Thymus (tissue), 11 donors: ENCODE data around the gene MAGI1. TPM values are rescaled to one million over a fixed set of nuclear protein-coding genes. Genes with fewer than 3 reads are reported as not detected.

Experiments used
- DNase-seq, 9 donors: peaks; one replicate each; pipeline ENCODE4 v3.0.0-alpha.2; 2013; ENCODE audit warnings: low spot score in 9 of 9, low read depth in 6 of 9, missing footprints in 1 of 9
- H3K27ac ChIP-seq, 2 donors: one replicate each; pipeline ENCODE4 v1.5.1; 2013; ENCODE audit warnings: control low read depth in 1 of 2, low read depth in 1 of 2, low read length in 1 of 2, mild to moderate bottlenecking in 1 of 2, moderate library complexity in 1 of 2
- H3K27me3 ChIP-seq, 2 donors: one replicate each; pipeline ENCODE4 v1.5.1; 2013; ENCODE audit warnings: low read length in 1 of 2; ENCODE audit not compliant: control insufficient read depth in 2 of 2, insufficient read depth in 1 of 2
- H3K36me3 ChIP-seq, 2 donors: one replicate each; pipeline ENCODE4 v1.5.1; 2013; ENCODE audit warnings: low read length in 1 of 2, mild to moderate bottlenecking in 1 of 2, moderate library complexity in 1 of 2; ENCODE audit not compliant: control insufficient read depth in 2 of 2, insufficient read depth in 2 of 2
- H3K4me1 ChIP-seq, 2 donors: one replicate each; pipeline ENCODE4 v1.5.1; 2013; ENCODE audit warnings: low read length in 2 of 2; ENCODE audit not compliant: control insufficient read depth in 2 of 2, insufficient read depth in 2 of 2
- H3K4me3 ChIP-seq, 2 donors: one replicate each; pipeline ENCODE4 v1.5.1; 2013; ENCODE audit warnings: low read length in 2 of 2, control low read depth in 1 of 2, mild to moderate bottlenecking in 1 of 2
- H3K9me3 ChIP-seq, 2 donors: one replicate each; pipeline ENCODE4 v1.5.1; 2013; ENCODE audit warnings: low read length in 1 of 2, mild to moderate bottlenecking in 1 of 2; ENCODE audit not compliant: control insufficient read depth in 2 of 2, insufficient read depth in 1 of 2
- WGBS: extraction: QIAGEN DNeasy Blood & Tissue Kit; methylation state at CpG from one replicate; pipeline ENCODE4 v1.1.7; 2013; 5-methylcytosine and 5-hydroxymethylcytosine counted together
- polyA plus RNA-seq: library from polyadenylated mRNA; stranded (reverse); fragments of 200-250 nt; gene quantifications from one replicate; pipeline ENCODE4 v1.2.3, GENCODE V29; 2013
- total RNA-seq: library from RNA; stranded (reverse); fragments of 120-200 nt; gene quantifications from one replicate; pipeline ENCODE4 v1.2.4, GENCODE V29; 2013
- donor health status: healthy.

Gene MAGI1
- total and polyA plus RNA-seq, 2 donors, result 5.1 to 6.1 TPM

GRCh38 chr3:65978116-65978515, 60.6 kb downstream of the MAGI1 start:
- DNase-seq, result no peak
- Histone ChIP-seq H3K4me1 (no peaks in the 10 kb centered on the region), H3K27ac (no peak overlapping the region), H3K36me3 (no peaks in the 10 kb centered on the region), H3K4me3 (no peak overlapping the region), H3K27me3 (no peaks in the 10 kb centered on the region), H3K9me3 (no peaks in the 10 kb centered on the region)

GRCh38 chr3:65975032-65975431, 63.7 kb downstream of the MAGI1 start:
- no peak for DNase-seq
- Histone ChIP-seq H3K36me3 (no peaks in the 10 kb centered on the region), H3K27me3 (no peaks in the 10 kb centered on the region), H3K9me3 (no peaks in the 10 kb centered on the region), H3K4me3 (no peak overlapping the region), H3K4me1 (no peaks in the 10 kb centered on the region), H3K27ac (no peak overlapping the region)
- 89% methylated on average over 3 of the region's 3 CpGs for WGBS

GRCh38 chr3:65974509-65974908, 64.2 kb downstream of the MAGI1 start:
- Histone ChIP-seq H3K4me1 (no peaks in the 10 kb centered on the region), H3K27ac (no peak overlapping the region), H3K27me3 (no peaks in the 10 kb centered on the region), H3K36me3 (no peaks in the 10 kb centered on the region), H3K9me3 (no peaks in the 10 kb centered on the region), H3K4me3 (no peak overlapping the region)
- WGBS, result 95% methylated on average over 4 of the region's 4 CpGs
- DNase-seq, result no peak

- H3K4me3 ChIP-seq, result no peak overlapping the region
- no peak for DNase-seq
- no peaks in the 10 kb centered on the region for H3K36me3 ChIP-seq
- no peak overlapping the region for H3K27ac ChIP-seq
- no peaks in the 10 kb centered on the region for H3K9me3 ChIP-seq
- H3K4me1 ChIP-seq, result no peaks in the 10 kb centered on the region
- 99% methylated on average over 1 of the region's 1 CpG for WGBS
- H3K27me3 ChIP-seq, result no peaks in the 10 kb centered on the region
Observed at GRCh38 chr3:65972765-65973164, 66.0 kb downstream of the MAGI1 start.

GRCh38 chr3:65971293-65972252, 67.1 kb downstream of the MAGI1 start:
- H3K9me3 ChIP-seq, result no peaks in the 10 kb centered on the region
- H3K4me3 ChIP-seq, result no peak overlapping the region
- no peaks in the 10 kb centered on the region for H3K36me3 ChIP-seq
- no peak for DNase-seq
- no peaks in the 10 kb centered on the region for H3K27me3 ChIP-seq
- WGBS, result 80% methylated on average over 7 of the region's 7 CpGs
- no peak overlapping the region for H3K27ac ChIP-seq
- no peaks in the 10 kb centered on the region for H3K4me1 ChIP-seq

GRCh38 chr3:65968996-65969395, 69.7 kb downstream of the MAGI1 start:
- Histone ChIP-seq H3K4me3 (no peak overlapping the region), H3K9me3 (no peaks in the 10 kb centered on the region), H3K27me3 (no peaks in the 10 kb centered on the region), H3K27ac (no peak overlapping the region), H3K4me1 (no peaks in the 10 kb centered on the region), H3K36me3 (no peaks in the 10 kb centered on the region)
- 91% methylated on average over 5 of the region's 5 CpGs for WGBS
- no peak for DNase-seq

GRCh38 chr3:65967451-65967850, 71.3 kb downstream of the MAGI1 start:
- H3K9me3 ChIP-seq, result no peaks in the 10 kb centered on the region
- 95% methylated on average over 3 of the region's 3 CpGs for WGBS
- H3K4me3 ChIP-seq, result no peak overlapping the region
- no peaks in the 10 kb centered on the region for H3K36me3 ChIP-seq
- no peak overlapping the region for H3K27ac ChIP-seq
- no peak for DNase-seq
- no peaks in the 10 kb centered on the region for H3K4me1 ChIP-seq
- no peaks in the 10 kb centered on the region for H3K27me3 ChIP-seq

- Histone ChIP-seq H3K36me3 (no peaks in the 10 kb centered on the region), H3K27me3 (no peaks in the 10 kb centered on the region), H3K9me3 (no peaks in the 10 kb centered on the region), H3K4me1 (no peaks in the 10 kb centered on the region), H3K4me3 (no peak overlapping the region), H3K27ac (no peak overlapping the region)
- 94% methylated on average over 3 of the region's 3 CpGs for WGBS
- no peak for DNase-seq
Observed at GRCh38 chr3:65964838-65965237, 73.9 kb downstream of the MAGI1 start.

- Histone ChIP-seq H3K9me3 (no peaks in the 10 kb centered on the region), H3K4me1 (no peaks in the 10 kb centered on the region), H3K27me3 (no peaks in the 10 kb centered on the region), H3K36me3 (no peaks in the 10 kb centered on the region), H3K27ac (no peak overlapping the region), H3K4me3 (no peak overlapping the region)
- WGBS, result 94% methylated on average over 5 of the region's 5 CpGs
- DNase-seq, result no peak
Observed at GRCh38 chr3:65963787-65964677, 74.7 kb downstream of the MAGI1 start.
